KG1 (cell line): Measurements from ENCODE around the gene CHI3L2.
"Not testable (repeated sequence)": the region's sequence is repeated elsewhere in the genome, so short reads cannot be mapped to it uniquely, and the experiment has no call there.

Source experiments
- DNase-seq: peaks from one replicate; lab custom pipeline; 2025; lab: John Stamatoyannopoulos, UW

The CHI3L2 gene

DNA sequence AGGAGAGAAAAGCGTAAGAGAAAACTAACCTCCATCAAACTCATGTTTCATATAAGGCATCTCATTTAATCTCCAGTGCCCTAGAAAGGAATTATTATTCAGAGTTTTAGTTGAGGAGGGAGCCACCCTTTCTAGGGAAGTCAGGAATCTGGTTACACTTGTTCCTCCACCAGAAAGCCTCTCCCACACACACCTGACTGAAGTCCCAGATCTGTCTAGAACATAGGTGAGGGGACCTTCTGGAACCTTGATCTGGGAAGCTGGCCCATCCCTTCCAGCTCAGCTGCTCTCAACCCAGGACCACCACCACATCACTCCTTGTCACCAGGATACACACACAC, 25.2 kb upstream of the CHI3L2 start:
- no peak for DNase-seq

DNA sequence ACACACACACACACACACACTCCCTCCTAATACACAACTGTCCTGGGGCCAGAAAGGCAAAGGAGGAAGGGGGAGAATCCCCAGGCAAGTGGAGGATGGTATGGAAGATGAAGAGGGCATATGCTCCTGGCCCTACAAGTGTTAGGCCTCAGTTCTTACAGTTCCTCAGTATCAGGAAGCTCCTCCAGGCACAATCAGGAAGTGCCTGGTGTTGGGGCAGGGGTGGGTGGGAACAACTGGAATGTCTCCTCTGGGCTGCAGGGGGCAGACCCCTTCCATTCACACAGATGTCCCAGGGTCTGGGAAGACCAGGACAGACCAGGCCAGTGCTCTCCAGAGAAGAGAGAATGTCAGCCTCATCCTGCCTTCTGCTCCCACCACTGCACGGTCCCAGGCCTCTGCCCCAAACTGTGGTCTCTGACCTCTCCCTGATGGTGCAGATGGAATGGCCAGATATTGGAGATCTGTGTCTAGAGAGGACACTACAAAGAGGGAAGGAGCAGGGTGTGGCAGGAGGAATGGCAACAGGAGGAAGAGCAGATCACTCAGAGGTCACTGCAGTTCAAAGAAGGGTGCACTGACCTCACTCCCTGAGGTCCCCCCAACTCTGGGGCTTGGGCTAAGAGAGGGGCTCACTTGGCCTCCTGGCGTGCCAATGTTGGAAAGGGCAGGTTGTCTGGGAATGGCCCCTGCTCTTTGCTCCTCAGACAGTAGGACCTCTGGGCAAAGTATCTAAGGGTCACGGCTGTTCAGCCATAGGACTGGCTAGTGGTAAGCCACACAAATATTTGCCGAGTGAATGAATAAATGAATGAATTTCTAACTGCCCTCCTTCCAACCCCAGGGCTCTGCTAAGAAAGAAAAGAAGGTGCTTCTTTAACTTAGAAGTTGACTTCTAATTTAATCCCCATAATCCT, 24.5 kb upstream of the CHI3L2 start:
- peak; percentile 30 for DNase-seq

DNA sequence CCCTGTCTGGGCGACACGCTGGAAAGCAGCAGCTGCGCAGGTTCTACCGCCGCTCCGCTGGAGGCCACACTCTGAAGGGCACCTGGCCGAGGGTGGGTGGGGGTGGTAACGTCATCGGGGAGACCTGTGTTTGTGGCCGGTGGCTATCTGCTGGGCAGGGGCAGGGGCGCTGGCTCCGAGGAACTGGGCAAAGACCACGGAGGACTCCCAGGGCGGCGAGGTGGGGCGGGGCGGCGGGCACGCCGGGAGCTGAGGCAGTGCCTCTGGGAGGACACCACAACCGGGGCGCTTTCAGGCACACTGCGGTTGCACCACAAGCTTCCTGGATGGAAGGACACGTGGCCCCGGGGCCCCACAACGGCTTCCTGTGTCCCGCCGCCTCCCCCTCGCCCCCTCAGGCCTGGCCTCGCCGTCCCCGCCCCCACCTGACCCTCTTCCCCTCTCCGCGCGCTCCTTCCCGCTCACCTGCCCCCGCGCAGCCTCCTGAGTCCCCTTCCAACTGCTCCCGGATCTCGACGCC, 23.8 kb upstream of the CHI3L2 start:
- DNase-seq: peak; percentile 54

- DNase-seq: no peak
These were observed 23.1 kb upstream of the CHI3L2 start for GRCh38 chr1:111204201-111204982.

GRCh38 chr1:111204983-111205713, 22.4 kb upstream of the CHI3L2 start:
- DNase-seq: peak; percentile 43

DNA sequence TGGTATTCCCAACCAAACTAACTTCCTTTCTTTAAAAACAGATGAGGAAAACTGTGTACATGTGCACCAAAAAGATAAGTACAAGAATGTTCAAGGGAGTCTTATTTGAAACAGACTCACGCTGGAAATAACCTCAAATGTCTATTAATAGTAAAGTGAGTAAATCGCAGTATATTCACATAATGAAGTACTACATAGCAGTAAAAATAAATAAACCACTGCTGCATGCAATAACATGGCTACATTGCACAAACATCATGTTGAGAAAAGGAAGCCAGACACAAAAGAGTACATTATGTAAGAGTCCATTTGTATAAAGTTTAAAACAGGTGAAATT, 21.8 kb upstream of the CHI3L2 start:
- DNase-seq: peak; percentile 43

- DNase-seq: no peak
These were observed 18.6 kb upstream of the CHI3L2 start for GRCh38 chr1:111208921-111209320.

DNA sequence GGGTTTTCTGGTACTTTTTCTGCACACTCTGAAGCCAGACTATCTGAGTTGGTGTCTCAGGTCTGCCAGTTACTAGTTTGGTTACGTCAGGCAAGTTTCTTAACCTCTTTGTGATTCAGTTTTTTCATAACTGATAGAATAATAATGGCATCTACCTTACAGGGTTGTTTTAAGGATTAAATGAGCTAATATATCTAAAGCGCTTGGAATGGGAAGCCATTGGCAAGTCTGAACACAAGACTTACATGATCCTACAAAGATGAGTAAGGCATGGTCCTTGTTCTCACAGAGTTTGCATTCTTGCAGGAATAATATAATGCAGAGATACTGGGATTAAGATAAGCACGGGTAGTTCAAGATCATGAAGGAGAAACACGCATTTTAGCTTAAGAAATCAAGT, 17.9 kb upstream of the CHI3L2 start:
- no peak for DNase-seq

DNA sequence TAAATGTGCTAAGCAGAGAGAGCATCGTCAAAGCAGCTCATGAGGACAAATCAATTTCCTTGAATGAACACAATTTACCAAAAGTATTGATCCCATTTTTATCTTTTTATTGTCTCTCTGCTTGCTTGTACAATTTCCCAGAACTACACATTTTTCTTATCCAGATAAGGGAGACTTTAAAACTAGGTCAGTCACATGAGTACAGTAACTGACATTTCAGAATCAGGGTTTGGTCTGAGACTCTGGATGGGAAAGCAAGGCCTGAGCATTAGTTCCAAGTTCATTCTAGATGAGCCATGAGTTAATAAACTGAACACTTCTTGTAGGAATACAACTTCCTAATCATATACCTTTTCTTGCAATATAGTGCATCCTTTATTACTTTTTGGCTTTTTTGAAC, 15.6 kb upstream of the CHI3L2 start:
- DNase-seq: no peak

- DNase-seq: no peak
These were observed 14.7 kb upstream of the CHI3L2 start for GRCh38 chr1:111212634-111213335.

DNA sequence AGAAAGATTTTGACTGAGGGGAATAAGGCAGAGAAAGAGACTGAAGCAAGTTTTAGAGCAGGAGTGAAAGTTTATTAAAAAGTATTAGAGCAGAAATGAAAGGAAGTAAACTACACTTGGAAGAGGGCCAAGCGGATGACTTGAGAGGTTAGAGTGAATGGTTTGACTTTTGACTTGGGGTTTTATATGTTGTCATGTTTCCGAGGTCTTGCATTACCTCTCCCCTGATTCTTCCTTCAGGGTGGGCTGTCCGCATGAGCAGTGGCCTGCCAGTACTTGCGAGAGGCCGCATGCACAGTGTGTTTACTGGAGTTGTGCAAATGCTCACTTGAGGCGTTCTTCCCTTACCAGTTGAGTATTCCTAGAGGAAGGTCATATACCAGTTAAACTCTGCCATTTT, 14.1 kb upstream of the CHI3L2 start:
- no peak for DNase-seq

DNA sequence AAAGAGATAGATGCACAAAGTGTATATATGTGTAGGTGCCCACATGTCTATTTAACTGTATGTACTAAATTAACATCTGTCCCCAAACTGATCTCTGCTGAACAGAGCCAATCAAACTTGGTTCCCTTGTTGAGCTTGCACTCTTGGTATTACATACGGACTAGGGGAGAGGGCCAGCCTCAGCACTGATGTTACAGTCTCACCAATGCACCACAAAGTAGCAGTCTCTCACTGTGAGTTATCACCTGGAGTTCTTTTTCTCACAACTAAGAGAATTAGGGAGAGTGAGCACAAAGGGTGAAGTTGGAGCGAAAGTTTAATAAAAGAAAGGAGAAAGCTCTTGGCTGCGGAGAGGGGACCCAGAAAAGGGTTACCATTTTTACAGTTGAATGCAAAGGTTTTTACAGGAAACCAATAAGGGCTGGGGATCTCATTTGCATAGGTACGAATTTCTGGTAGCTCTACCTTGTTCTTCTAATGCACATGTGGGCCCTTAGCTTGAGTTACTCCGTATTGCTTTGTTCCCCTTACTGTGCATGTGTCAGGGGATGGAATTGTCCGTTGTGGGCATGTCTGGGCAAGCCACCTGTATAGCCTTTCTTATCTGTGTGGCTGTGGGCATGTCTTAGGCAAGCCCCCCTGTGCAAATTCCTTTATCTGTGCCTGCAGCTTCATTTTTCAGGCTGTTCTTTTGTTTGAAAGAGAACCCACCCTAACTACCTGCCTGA, 13.3 kb upstream of the CHI3L2 start:
- DNase-seq: no peak

DNA sequence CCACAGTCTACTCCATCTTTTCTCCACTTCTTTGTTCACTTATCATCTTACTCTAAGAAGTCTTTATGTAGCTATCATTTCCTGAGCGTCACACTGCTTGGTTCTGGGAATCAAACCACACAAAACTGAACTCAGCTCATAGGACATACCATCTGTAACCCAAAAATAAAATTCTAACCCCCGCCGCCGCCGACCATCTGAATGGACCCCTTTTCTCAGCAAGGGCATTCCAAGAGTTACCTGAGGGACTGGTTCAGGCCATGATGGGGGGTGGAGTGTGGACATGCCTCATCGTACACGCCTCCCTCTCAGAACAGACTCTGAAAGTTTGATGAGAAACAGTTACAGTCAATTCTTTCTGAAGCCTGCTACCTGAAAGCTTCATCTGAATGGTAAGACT, 12.6 kb upstream of the CHI3L2 start:
- no peak for DNase-seq

- DNase-seq: not testable (repeated sequence)
These were observed 12.2 kb upstream of the CHI3L2 start for GRCh38 chr1:111215285-111215684.

DNA sequence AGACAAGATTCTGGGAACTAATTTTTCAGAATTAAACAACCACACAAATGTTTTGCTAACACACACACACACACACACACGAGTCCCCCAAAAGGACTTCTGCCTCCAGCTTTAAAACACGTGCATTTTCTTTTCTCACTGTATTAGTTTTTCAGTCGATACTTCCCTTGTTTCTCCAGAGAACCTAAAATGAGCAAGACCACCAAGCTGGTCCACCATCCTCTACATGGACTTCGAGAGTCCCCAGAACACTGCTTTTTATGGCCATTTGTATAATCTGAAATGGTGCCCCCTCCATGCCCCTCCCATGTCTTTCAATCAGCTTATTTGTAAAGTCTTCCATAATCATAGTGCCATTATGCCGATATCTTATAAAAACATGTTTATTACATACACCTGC, 10.8 kb upstream of the CHI3L2 start:
- DNase-seq: no peak

DNA sequence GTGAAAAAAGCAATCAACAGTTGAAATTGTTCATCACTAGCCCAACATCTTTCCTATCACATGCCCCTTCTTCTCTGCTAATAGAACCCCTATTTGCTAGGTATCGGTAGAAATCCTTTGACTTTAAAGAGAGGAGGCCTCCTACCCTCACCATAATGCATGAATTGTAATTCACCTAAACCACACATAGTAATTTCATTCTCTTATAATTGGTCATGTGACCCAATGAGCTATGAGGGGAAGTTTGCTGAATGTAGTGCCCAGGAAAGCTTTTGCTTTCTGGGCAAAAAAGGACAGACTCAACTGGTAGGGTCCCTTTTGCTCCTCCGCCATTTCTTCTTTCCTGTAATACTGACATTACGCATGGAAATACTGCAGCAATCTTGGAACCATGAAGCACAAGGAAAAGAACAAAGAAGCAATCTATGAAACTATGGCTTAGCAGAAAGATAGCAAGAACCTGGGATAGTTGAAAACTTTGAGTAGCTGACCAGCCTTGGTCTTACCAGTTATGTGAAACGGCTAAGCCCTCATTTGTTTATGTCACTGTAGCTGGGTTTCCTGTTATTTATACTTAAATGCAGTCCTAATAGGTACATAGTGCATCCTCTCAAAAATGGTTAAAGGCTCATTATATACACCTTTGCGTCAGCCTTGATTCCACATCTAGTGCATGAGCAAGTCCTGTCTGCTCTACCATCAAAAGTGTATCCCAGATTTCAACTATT, 10.2 kb upstream of the CHI3L2 start:
- no peak for DNase-seq

GRCh38 chr1:111218701-111219556, 8.6 kb upstream of the CHI3L2 start:
- no peak for DNase-seq

- DNase-seq: no peak
These were observed 7.8 kb upstream of the CHI3L2 start for GRCh38 chr1:111219557-111220286.
